ENCODE data around the gene MIPOL1.

DNA sequence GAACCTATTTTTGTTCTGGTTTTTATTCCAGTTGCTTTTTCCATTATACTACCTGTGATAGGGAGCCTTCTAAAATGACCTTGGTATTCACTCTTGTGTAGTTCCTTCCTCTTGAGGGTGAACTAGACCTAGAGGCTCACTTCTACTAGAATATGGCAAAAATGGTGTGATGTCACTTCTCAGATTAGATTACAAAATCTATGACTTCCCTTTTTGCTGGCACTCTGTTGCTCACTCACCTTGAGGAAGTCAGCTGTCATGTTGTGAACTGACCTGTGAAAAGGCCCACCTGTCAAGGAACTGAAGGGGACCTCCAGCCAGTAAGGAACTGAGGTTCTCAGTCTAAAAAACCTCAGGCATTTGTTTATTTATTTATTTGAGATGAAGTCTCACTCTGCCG lies 5.7 kb downstream of the MIPOL1 start:
- TF ChIP-seq, protein P1, sequence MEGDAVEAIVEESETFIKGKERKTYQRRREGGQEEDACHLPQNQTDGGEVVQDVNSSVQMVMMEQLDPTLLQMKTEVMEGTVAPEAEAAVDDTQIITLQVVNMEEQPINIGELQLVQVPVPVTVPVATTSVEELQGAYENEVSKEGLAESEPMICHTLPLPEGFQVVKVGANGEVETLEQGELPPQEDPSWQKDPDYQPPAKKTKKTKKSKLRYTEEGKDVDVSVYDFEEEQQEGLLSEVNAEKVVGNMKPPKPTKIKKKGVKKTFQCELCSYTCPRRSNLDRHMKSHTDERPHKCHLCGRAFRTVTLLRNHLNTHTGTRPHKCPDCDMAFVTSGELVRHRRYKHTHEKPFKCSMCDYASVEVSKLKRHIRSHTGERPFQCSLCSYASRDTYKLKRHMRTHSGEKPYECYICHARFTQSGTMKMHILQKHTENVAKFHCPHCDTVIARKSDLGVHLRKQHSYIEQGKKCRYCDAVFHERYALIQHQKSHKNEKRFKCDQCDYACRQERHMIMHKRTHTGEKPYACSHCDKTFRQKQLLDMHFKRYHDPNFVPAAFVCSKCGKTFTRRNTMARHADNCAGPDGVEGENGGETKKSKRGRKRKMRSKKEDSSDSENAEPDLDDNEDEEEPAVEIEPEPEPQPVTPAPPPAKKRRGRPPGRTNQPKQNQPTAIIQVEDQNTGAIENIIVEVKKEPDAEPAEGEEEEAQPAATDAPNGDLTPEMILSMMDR (conservative IDR thresholded peaks at IDR 0.05; ENCODE audit: low read length), result no peak
- TF ChIP-seq EZH2phosphoT487 (IDR thresholded peaks at IDR 0.05; ENCODE audit: borderline replicate concordance, low read depth, low read length), result no peak
